Osteoblast (primary cell): ENCODE measurements around the gene B4GAT1. TPM values are rescaled to one million over a fixed set of nuclear protein-coding genes. Genes with fewer than 3 reads are reported as not detected.
A peak's percentile ranks its signal among the peaks of the same experiment; 100 is the strongest.

ENCODE experiments used
- DNase-seq: peaks from one replicate; pipeline ENCODE4 v3.0.0; 2011; ENCODE audit warnings: low spot score, mixed read lengths; ENCODE audit not compliant: insufficient read length; ENCODE audit errors: missing footprints
- H2AFZ ChIP-seq: 2 replicates; pipeline ENCODE4 v1.6.0; 2011; ENCODE audit warnings: mild to moderate bottlenecking, low read length
- H3K27ac ChIP-seq: 2 replicates; pipeline ENCODE4 v1.5.1; 2011; ENCODE audit warnings: mild to moderate bottlenecking, low read depth, low read length, moderate library complexity
- H3K27me3 ChIP-seq: 2 replicates; pipeline ENCODE4 v1.6.0; 2012; ENCODE audit warnings: mild to moderate bottlenecking, control low read depth, inconsistent platforms, low read length, moderate library complexity; ENCODE audit not compliant: insufficient read depth
- H3K36me3 ChIP-seq: 2 replicates; pipeline ENCODE4 v1.5.1; 2011; ENCODE audit warnings: mild to moderate bottlenecking, low read length, control low read depth, moderate library complexity; ENCODE audit not compliant: insufficient read depth
- H3K4me1 ChIP-seq: 2 replicates; pipeline ENCODE4 v1.5.1; 2011; ENCODE audit warnings: mild to moderate bottlenecking, low read length, control low read depth, moderate library complexity; ENCODE audit not compliant: insufficient read depth
- H3K4me2 ChIP-seq: 2 replicates; pipeline ENCODE4 v1.6.0; 2011; ENCODE audit warnings: mild to moderate bottlenecking, low read length; ENCODE audit not compliant: insufficient read depth
- H3K4me3 ChIP-seq: fragments of 200-600 bp; sonication (generic); 3 replicates; pipeline ENCODE4 v1.5.1; 2012; ENCODE audit warnings: mild to moderate bottlenecking, low read length, inconsistent platforms; ENCODE audit not compliant: insufficient read depth
- H3K79me2 ChIP-seq: 2 replicates; pipeline ENCODE4 v1.6.0; 2012; ENCODE audit warnings: mild to moderate bottlenecking, low read length, control low read depth, inconsistent platforms; ENCODE audit not compliant: insufficient read depth
- H3K9me3 ChIP-seq: 2 replicates; pipeline ENCODE4 v1.5.1; 2011; ENCODE audit warnings: low read depth, low read length, control low read depth
- H4K20me1 ChIP-seq: 2 replicates; pipeline ENCODE4 v1.6.0; 2012; ENCODE audit warnings: mild to moderate bottlenecking, low read length, control low read depth; ENCODE audit not compliant: insufficient read depth
- total RNA-seq: library from RNA; depleted of rRNA; stranded (reverse); fragments of >200 nt; gene quantifications from 2 replicates; pipeline ENCODE4 v1.2.3, GENCODE V29; 2012
- TF ChIP-seq, protein P1 (sequence below): IDR thresholded peaks from 2 replicates; pipeline ENCODE4 v1.5.1; 2011; ENCODE audit warnings: mild to moderate bottlenecking, low read depth, low read length, moderate library complexity; ENCODE audit errors: extremely low read depth

The B4GAT1 gene
- total RNA-seq, 1 donor: 20.6 TPM

DNA sequence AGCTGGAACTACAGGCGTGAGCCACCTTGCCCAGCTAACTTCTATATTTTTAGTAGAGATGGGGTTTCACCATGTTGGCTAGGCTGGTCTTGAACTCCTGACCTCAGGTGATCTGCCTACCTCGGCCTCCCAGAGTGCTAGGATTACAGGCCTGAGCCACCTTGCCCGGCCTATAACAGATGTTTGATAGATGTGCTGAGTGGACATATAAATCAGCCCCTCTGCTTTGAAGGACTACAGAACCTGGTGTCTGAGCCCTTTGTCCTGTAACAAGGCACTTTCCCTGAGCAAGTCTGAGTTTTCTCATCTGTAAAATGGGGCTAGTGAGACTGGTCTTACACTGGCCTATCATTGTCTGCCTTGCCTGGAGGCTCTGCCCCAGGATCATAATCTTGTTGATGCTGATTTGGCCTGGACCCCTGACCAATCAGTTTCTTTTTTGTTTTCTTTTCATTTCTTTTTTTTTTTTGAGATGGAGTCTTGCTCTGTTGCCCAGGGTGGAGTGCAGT is 18.2 kb downstream of the B4GAT1 start:
- no peak overlapping the region for H3K4me2 ChIP-seq
- peaks cover 19% of the 10 kb centered on the region for H4K20me1 ChIP-seq
- TF ChIP-seq, protein P1, sequence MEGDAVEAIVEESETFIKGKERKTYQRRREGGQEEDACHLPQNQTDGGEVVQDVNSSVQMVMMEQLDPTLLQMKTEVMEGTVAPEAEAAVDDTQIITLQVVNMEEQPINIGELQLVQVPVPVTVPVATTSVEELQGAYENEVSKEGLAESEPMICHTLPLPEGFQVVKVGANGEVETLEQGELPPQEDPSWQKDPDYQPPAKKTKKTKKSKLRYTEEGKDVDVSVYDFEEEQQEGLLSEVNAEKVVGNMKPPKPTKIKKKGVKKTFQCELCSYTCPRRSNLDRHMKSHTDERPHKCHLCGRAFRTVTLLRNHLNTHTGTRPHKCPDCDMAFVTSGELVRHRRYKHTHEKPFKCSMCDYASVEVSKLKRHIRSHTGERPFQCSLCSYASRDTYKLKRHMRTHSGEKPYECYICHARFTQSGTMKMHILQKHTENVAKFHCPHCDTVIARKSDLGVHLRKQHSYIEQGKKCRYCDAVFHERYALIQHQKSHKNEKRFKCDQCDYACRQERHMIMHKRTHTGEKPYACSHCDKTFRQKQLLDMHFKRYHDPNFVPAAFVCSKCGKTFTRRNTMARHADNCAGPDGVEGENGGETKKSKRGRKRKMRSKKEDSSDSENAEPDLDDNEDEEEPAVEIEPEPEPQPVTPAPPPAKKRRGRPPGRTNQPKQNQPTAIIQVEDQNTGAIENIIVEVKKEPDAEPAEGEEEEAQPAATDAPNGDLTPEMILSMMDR: no peak
- H3K9me3 ChIP-seq: no peaks in the 10 kb centered on the region
- peaks cover 30% of the 10 kb centered on the region for H3K36me3 ChIP-seq
- H3K27me3 ChIP-seq: no peaks in the 10 kb centered on the region
- no peak overlapping the region for H3K4me3 ChIP-seq
- DNase-seq: peak; percentile 38
- no peak overlapping the region for H3K27ac ChIP-seq
- H3K4me1 ChIP-seq: peaks cover 49% of the 10 kb centered on the region
- peaks cover 20% of the 10 kb centered on the region for H3K79me2 ChIP-seq
- no peak overlapping the region for H2AFZ ChIP-seq

- DNase-seq: peak; percentile 97
- Histone ChIP-seq H3K9me3 (no peaks in the 10 kb centered on the region), H4K20me1 (peaks cover 15% of the 10 kb centered on the region), H3K27ac (peak overlapping the region; percentile 77), H3K4me2 (peak overlapping the region; percentile 62), H3K36me3 (peaks cover 25% of the 10 kb centered on the region), H3K79me2 (peaks cover 13% of the 10 kb centered on the region), H3K4me1 (peaks cover 51% of the 10 kb centered on the region), H3K27me3 (no peaks in the 10 kb centered on the region), H3K4me3 (no peak overlapping the region), H2AFZ (peak overlapping the region; percentile 49)
- TF ChIP-seq, protein P1: peak; percentile 94
Measured at GRCh38 chr11:66328302-66329144, 18.9 kb downstream of the B4GAT1 start.

DNA sequence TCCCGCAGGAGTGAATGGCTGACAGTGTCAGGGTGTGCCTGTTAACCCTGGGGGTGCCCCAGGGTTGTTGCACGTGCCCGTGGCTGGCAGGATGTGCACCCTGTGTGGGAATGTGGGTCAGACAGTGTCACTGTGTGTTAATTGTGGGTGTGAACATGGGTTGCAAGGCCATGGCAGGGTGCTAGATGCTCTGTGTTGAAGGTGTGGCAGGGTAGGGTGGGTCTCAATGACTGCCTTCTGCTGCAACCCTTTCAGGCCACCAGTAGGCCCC is 19.5 kb downstream of the B4GAT1 start:
- Histone ChIP-seq H3K36me3 (peaks cover 19% of the 10 kb centered on the region), H3K79me2 (peaks cover 8% of the 10 kb centered on the region), H2AFZ (no peak overlapping the region), H3K27ac (peak overlapping the region; percentile 77), H3K9me3 (no peaks in the 10 kb centered on the region), H3K4me3 (no peak overlapping the region), H3K4me2 (peak overlapping the region; percentile 62), H3K4me1 (peaks cover 53% of the 10 kb centered on the region), H3K27me3 (no peaks in the 10 kb centered on the region), H4K20me1 (peaks cover 10% of the 10 kb centered on the region)
- peak; percentile 79 for DNase-seq
- TF ChIP-seq, protein P1: no peak
